Fibroblast of skin of abdomen (primary cell): Measurements from ENCODE around the gene CLCN4.

Experiments
- DNase-seq: peaks from one replicate; pipeline ENCODE4 v3.0.0-alpha.2; 2013

CLCN4 gene

DNA sequence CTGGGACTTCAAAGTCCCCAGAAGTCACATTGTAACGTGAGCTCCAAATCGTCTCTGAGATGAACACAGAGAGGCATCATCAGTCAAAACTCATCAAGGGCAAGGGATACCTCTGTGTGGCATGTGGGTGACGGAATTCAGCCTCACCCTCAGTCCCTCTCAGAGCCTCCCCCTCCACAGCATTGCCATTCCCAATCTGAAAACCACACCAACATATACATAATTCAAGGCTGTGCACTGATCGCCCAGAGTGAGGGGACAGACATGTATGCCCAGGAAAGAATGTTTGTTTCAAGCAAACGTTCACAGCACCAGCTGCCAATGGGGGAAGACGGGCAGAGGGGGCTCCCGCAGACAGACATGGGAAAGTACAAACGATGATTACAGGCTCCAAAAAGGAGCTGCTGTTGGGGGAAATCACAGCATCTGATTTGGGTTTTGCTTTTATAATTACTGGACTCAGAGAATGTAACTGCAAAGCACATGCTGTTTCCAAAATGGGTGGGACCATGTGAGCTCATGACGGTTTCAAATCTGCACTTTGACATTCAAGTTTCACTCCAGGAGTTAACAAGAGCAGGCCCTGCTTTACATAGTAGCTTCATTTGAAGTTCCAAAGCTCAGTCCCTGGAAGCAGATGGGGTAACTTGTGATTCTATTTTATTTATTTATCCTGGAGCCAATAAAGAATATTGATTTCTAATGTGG, 88.3 kb downstream of the CLCN4 start:
- DNase-seq: no peak

DNA sequence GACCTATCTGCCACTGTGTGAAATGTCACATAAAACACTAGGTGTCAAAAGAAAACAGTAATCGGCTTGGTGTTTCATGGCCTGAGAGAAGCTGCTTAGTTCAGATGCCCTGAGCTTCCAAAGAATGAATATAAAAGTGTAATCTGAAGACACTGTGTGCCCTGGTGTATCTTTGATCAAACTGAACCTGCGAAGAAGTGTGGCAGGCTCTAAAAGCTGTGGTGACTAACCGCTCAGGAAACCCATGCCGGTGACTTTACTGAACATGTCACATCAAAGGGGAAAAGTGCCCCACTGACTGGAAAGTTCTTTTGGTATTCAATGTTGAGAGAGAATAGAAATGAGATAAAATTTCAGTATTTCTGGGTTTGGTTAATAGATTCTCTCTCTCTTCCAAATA, 89.1 kb downstream of the CLCN4 start:
- DNase-seq: no peak

DNA sequence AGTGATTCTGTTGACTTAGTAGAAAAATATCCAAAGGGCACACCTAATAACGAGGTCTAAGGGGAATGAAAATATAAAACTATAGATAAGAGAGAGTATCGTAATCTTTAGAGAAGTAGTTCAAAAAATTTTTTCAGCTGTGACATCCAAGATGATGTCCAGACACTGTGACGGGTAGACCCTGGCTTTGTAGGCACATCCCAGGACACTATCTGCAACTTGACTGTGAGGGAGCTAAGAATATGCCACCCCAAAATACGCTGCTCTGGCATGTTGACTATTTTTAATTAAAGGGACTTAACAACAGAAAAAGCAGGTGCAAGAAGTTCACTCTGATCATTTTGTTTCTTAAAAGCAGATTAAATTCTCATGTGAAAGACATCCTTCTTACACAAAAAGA, 89.5 kb downstream of the CLCN4 start:
- no peak for DNase-seq

DNA sequence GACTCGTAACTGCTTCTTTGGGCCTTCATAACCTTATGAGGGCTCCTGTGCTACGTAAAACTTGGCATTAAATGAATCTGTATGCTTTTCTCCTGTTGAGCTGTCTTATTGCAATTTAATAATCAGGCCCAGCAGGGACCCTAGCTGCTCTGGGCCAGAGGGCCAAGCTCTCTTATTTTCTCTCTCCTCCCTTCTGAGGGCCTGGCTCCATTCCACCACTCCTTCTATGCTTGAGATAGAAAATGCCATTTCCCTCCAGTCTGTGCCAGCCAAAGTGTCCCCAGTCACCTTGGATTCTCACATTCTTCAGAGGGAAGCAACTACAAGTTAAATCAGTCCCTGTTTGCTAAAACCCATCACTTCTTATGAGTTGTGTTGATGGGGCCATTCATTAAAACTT, 90.1 kb downstream of the CLCN4 start:
- DNase-seq: no peak

DNA sequence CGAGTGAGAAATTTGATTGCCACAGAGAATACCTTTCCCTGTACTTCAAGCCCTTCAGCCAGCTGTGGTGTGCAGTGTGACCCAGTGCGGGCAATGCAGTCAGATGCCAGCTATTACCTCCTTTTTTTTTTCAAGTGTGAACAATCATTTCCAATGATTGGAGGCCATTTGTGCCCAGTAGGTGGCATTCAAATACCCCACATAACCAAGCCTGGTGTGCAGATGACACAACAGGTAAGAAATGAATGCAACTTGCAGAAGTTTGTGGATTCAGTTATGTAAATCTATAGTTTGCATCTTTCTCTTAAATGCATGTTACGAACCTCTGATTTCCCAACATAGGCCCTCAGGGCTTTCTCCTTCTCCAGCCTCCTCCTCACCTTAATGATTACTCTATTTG, 98.0 kb downstream of the CLCN4 start:
- DNase-seq: no peak

DNA sequence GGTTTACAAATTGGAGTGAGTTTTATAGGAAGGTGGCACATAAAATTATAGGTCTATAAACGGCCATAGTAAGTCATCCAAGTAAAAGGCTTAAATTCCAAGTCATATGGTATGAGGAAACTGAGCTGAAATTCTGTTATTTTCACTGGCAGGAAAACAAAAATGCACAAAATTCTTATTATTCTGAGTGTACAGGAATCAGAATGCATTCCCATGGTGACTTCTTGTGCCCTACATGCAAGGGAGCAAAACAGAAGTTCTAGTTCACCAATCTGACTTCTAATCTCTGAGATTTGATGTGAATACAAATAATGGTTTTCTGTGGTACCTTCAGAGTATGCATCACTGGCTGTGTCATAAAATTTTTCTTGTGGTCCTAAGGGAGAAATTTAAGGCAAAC, 102.9 kb downstream of the CLCN4 start:
- peak; percentile 57 for DNase-seq

DNA sequence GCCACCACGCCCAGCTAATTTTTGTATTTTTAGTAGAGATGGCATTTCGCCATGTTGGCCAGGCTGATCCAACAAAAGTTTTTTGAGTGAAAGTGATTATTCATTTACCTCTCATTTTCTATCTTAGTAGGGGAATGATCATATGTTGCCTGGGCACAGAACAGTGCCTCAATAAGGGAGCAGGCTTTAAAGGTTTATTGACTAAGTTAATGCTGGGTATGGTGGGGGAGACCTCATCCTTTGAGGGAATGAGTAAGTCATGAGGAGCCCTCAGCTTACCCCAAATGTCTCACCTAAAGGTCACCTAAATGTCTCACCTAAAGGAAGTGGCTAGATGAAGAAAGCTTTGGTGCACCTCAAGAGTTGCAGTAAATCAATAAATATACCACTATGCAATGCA, 109.0 kb downstream of the CLCN4 start:
- DNase-seq: no peak

DNA sequence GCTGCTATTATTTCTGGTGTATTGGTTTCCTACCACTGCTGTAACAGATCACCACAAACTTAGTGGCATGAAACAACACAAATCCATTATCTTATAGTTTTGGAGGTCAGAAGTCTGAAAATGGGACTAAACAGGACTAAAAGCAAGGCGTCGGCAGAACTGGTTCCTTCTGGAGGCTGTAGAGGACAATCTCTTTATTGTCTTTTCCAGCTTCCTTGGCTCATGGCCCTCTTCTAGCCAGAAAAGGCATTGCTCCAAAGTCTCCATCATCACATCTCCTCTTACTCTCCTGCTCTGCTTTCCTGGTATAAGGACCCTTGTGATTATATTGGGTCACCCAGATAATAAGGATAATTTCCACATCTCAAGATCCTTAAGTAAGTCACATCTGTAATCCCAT, 121.9 kb downstream of the CLCN4 start:
- no peak for DNase-seq

DNA sequence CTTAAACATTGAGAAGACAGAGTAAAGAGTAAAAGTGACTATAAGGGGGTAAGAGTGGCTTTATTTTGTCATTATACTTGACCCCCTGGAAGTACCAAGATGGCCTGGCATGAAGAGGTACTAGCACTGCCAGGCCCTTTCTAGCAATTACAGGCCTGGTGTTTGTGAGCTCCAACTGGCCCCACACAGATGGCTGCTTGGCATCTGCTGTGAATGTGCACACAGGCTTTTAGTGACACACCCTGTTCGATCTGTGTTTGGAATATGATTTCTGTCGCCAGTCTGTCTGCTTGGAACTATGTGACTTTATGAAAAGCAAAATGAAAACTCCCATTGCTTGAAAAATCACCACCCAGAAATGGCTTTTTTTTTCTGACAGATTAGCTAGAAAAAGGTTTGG, 123.3 kb downstream of the CLCN4 start:
- DNase-seq: no peak

DNA sequence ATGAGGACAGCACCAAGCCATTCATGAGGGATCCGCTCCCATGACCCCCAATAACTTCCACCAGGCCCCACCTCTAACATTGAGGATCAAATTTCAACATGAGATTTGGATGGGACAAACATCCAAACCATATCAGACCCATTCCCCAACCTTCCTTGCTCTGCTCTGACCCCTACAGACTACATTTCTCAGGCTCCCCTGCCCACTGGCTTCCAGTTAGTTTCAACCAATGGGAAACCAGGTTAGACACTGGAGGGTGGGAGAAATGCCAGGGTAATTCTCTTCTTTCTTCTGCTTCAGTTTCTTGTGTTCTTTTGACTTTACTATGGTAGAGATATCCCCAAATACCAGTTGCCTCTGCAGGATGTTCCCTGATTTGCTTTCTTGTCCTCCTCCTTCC, 125.7 kb downstream of the CLCN4 start:
- DNase-seq: no peak

DNA sequence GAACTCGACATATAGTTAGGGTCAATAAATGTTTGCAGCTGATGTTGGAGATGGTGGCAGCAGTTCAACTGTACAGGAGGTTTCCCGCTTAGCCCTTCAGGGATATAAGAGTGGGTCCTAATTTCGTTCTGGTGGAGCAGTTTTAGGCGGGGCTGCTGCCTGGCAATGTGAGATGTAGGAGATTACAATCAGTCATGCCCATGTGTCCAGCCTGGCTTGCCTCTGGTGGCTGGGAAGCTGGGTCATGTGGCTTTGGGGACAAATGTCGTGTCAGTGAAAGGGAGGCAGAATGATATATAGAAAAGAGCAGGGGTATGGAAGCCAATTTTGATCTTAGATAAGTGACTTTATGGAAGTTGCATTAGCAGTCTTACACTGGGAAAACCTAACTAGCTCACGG, 129.4 kb downstream of the CLCN4 start:
- DNase-seq: no peak
